ENCODE data around the gene SGK1.
A peak's percentile ranks its signal among the peaks of the same experiment; 100 is the strongest.

SGK1 gene

GRCh38 chr6:134165561-134166201 lies 152.2 kb downstream of the SGK1 start:
- no peak for DNase-seq

GRCh38 chr6:134164300-134164699 lies 153.6 kb downstream of the SGK1 start:
- no peak for DNase-seq

GRCh38 chr6:134162932-134163331 lies 155.0 kb downstream of the SGK1 start:
- DNase-seq = no peak

- no peak for DNase-seq
These were observed 156.9 kb downstream of the SGK1 start for GRCh38 chr6:134161041-134161440.

- no peak for DNase-seq
These were observed 165.0 kb downstream of the SGK1 start for GRCh38 chr6:134152767-134153485.

GRCh38 chr6:134148566-134148965 lies 169.3 kb downstream of the SGK1 start:
- DNase-seq = no peak

GRCh38 chr6:134147034-134147533 lies 170.8 kb downstream of the SGK1 start:
- no peak for DNase-seq

GRCh38 chr6:134146268-134147033 lies 171.5 kb downstream of the SGK1 start:
- DNase-seq = no peak

- DNase-seq = no peak
These were observed 172.1 kb downstream of the SGK1 start for GRCh38 chr6:134145786-134146185.

- no peak for DNase-seq
These were observed 179.5 kb downstream of the SGK1 start for GRCh38 chr6:134138226-134138975.

GRCh38 chr6:134134654-134135053 lies 183.3 kb downstream of the SGK1 start:
- no peak for DNase-seq

GRCh38 chr6:134132494-134133141 lies 185.3 kb downstream of the SGK1 start:
- DNase-seq = no peak

GRCh38 chr6:134131530-134132139 lies 186.3 kb downstream of the SGK1 start:
- DNase-seq = no peak

- no peak for DNase-seq
These were observed 189.8 kb downstream of the SGK1 start for GRCh38 chr6:134128146-134128545.

- peak; percentile 25 for DNase-seq
These were observed 194.2 kb downstream of the SGK1 start for GRCh38 chr6:134123666-134124208.

- DNase-seq = no peak
These were observed 195.1 kb downstream of the SGK1 start for GRCh38 chr6:134122775-134123174.

GRCh38 chr6:134119486-134119885 lies 198.4 kb downstream of the SGK1 start:
- DNase-seq = no peak
